ENCODE data around the gene PNPLA1.

GRCh38 chr6:36323062-36323461, 53.2 kb downstream of the PNPLA1 start:
- TF ChIP-seq CTCF (optimal IDR thresholded peaks at IDR 0.05 in 1 of 3, IDR thresholded peaks at IDR 0.05 in 1 of 3, conservative IDR thresholded peaks at IDR 0.05 in 1 of 3; ENCODE audit: extremely low read depth in 1 of 3, insufficient read depth in 2 of 3, low read length in 3 of 3), result no peak
- no peak for TF ChIP-seq EZH2 (IDR thresholded peaks at IDR 0.05; ENCODE audit: low read length)

All from keratinocyte (primary cell).